ENCODE results near the gene LMO3.
"Not testable (repeated sequence)": the region's sequence is repeated elsewhere in the genome, so short reads cannot be mapped to it uniquely, and the experiment has no call there.

Gene LMO3

DNA sequence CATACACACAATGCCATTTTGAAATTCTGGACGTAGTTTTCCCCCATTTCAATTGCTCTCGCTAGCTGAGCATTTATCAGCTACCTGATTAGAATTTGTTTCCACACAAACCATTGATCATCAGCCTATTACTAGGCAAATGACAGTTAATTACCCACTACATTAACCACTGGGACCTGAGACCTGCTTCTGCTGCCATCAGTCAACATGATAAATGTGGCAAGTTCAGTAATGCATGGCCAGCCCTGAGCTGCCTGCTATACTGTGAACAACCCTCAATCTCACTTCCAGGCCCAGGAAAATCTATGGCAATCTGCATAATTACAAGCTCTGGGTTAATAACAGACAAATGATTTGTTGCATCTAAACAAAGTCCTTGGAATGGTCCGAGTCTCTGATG is 43.5 kb downstream of the LMO3 start:
- H3K4me3 ChIP-seq (ENCODE audit: low read length) = no peak overlapping the region
- no peak for DNase-seq (ENCODE audit: low read depth, low spot score)

- DNase-seq (ENCODE audit: low read depth, low spot score) = no peak
- H3K4me3 ChIP-seq (ENCODE audit: low read length) = no peak overlapping the region
Measured at GRCh38 chr12:16560273-16560672, 45.7 kb downstream of the LMO3 start.

DNA sequence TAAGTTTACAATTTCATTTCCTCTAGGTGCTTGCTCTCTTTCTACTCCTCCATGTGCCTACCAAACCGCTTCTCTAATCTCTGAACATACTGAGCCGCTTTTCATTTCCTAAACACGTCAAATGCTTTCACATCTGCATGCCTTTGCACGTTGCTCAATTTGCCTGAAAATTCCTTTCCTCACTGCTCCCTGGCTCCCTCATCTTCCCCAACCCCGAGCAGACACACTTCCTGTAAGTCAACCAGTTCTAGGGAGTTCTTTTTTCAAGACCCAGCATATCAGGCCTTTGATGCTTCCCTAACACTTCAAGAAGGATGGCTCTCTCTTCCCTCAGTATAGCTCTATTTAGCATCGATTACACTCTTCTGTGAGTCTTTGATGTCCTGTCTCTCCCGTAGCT is 50.3 kb downstream of the LMO3 start:
- H3K4me3 ChIP-seq (ENCODE audit: low read length) = no peak overlapping the region
- DNase-seq (ENCODE audit: low read depth, low spot score) = no peak

- DNase-seq (ENCODE audit: low read depth, low spot score) = no peak
- no peak overlapping the region for H3K4me3 ChIP-seq (ENCODE audit: low read length)
Measured at GRCh38 chr12:16553457-16553856, 52.5 kb downstream of the LMO3 start.

DNA sequence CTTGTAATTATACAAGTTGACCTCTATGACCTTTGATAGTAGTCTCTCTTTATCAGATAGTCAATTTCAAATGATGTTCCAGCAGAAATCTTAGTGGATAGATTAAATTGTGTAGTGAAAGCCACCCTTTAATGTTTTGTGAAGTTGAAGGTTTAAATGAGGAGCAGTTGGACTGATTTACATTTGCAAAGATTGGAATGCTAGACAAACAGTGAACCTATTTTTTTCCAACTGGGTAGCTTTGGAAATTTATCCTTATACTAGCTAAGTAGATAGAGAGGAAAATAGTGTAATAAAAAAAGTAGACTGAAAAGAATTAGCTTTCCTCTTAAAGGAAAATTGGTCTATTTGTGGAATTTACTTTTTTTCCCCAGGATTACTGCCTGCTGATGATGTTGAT is 53.7 kb downstream of the LMO3 start:
- no peak overlapping the region for H3K4me3 ChIP-seq (ENCODE audit: low read length)
- no peak for DNase-seq (ENCODE audit: low read depth, low spot score)

DNA sequence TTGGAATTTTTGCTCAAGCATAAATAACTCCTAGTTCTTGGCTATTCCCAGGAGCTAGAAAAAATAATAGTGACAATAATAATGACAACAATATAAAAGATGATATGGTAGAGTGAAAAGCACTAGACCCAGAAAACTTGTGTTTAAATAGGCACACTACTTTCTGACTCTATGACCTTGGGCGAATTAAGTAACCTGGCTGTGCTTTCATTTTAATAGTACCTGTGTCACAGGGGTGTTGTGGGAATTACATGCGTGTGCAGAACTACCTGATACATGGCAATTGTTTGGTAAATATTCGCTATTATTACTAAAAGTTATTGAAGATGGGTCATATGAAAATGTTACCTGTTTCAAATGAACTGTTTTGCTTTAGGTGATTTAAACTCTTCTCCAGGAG is 60.1 kb downstream of the LMO3 start:
- DNase-seq (ENCODE audit: low read depth, low spot score) = no peak
- H3K4me3 ChIP-seq (ENCODE audit: low read length) = no peak overlapping the region

GRCh38 chr12:16542586-16542985 is 63.4 kb downstream of the LMO3 start:
- no peak overlapping the region for H3K4me3 ChIP-seq (ENCODE audit: low read length)
- no peak for DNase-seq (ENCODE audit: low read depth, low spot score)

DNA sequence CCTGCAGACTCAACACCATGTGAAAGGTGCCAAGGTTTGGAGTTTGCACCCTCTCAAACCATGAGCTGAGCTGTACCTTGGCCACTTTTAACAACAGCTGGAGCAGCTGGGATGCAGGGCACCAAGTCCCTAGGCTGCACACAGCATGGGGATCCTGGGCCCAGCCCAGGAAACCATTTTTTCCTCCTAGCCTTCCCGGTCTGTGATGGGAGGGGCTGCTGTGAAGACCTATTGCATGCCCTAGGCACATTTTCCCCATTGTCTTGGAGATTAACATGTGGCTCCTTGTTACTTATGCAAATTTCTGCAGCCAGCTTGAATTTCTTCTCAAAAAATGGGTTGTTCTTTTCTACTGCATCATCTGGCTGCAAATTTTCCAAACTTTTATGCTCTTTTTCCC is 68.3 kb downstream of the LMO3 start:
- H3K4me3 ChIP-seq (ENCODE audit: low read length); DNase-seq (ENCODE audit: low read depth, low spot score): not testable (repeated sequence)

GRCh38 chr12:16531621-16532020 is 74.3 kb downstream of the LMO3 start:
- no peak for DNase-seq (ENCODE audit: low read depth, low spot score)
- H3K4me3 ChIP-seq (ENCODE audit: low read length) = no peak overlapping the region

GRCh38 chr12:16530268-16530850 is 75.6 kb downstream of the LMO3 start:
- no peak overlapping the region for H3K4me3 ChIP-seq (ENCODE audit: low read length)
- no peak for DNase-seq (ENCODE audit: low read depth, low spot score)

DNA sequence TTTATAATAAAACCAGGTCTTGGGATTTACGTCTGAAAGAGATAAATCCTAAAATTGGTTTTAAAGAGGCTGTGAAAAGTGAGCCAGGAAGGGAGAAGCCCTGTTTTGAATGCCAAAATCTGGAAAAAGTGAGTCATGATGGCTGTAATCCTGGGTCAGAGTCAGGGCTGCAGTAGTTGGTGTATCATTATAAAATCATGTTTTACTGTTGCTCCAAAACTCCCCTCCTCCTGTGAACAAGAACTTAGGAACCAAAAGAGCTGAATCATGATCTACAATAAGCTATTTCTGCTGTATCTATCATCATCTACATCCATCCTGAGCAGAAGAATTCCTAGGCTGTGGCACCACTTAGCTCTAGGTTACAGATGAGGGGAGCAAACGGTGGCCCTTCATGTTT is 79.3 kb downstream of the LMO3 start:
- no peak overlapping the region for H3K4me3 ChIP-seq (ENCODE audit: low read length)
- no peak for DNase-seq (ENCODE audit: low read depth, low spot score)

GRCh38 chr12:16524378-16524777 is 81.6 kb downstream of the LMO3 start:
- DNase-seq (ENCODE audit: low read depth, low spot score) = no peak
- no peak overlapping the region for H3K4me3 ChIP-seq (ENCODE audit: low read length)

DNA sequence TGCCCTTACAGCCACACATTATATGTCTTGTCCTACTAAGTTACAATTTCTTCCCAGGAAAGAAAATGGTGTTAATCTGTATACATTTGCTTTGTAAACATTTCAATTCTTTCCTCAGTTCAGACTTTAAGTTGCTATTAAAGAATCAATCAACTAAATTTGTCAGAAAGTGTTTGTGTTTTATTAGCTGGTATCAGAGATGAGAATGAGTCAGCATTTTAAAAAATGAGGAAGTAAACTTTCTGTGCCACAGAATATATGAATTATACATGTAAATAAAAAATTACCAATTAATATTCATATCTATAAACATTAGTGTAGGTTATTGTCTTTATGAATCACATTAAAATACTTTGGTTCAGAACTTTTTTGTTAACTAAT is 82.0 kb downstream of the LMO3 start:
- H3K4me3 ChIP-seq (ENCODE audit: low read length) = no peak overlapping the region
- DNase-seq (ENCODE audit: low read depth, low spot score) = no peak

DNA sequence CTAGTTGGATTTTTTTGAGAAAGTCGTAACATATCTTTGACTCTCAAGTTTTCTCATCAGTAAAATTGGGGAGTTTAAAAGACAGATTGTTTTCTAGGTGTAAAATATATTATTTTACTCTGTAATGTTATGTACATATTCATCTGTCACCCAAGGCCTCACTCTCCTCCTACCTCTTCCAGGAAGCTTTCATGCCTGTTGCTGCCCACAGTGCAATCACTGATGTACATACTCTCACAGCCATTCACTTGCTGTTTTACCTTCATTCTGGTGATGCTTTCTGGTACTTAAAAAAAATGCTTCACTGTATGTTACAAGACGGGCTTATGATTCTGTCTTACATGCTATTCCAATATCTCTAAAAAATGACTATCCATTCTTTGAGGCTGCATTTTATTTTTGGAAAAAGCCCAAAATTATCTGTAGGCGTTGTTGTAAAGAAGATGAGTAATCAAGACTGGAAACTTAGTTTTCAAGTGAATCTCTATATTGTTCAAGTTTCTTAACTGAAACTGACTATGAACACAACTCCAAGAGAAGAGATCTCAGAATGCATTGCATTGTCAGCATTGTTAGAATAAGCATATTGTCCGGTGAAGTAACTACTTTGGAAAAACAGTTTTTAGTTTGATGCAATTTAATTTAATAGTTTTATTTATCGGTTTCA is 82.5 kb downstream of the LMO3 start:
- H3K4me3 ChIP-seq (ENCODE audit: low read length) = no peak overlapping the region
- DNase-seq (ENCODE audit: low read depth, low spot score) = no peak

DNA sequence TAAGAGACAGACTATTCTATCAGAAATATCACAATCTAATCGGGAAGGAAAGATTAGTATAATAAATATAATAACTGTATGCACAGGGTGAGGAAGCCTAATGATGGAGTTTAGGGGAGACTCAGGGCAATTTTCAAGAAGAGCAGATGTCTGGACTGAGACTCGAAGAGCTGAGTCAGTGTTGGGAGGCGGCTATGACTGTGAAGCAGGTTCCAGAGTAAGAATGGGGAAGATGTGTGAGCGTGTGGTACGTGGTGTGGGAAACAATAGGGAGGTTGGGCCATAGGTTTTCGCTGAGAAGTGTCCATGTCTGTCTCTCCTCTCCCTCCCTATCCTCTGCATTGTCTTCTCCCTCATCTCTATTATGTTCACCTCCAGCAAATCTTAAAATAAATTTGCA is 85.6 kb downstream of the LMO3 start:
- DNase-seq (ENCODE audit: low read depth, low spot score) = no peak
- no peak overlapping the region for H3K4me3 ChIP-seq (ENCODE audit: low read length)

- DNase-seq (ENCODE audit: low read depth, low spot score) = no peak
- H3K4me3 ChIP-seq (ENCODE audit: low read length) = no peak overlapping the region
Measured at GRCh38 chr12:16515666-16516065, 90.3 kb downstream of the LMO3 start.

DNA sequence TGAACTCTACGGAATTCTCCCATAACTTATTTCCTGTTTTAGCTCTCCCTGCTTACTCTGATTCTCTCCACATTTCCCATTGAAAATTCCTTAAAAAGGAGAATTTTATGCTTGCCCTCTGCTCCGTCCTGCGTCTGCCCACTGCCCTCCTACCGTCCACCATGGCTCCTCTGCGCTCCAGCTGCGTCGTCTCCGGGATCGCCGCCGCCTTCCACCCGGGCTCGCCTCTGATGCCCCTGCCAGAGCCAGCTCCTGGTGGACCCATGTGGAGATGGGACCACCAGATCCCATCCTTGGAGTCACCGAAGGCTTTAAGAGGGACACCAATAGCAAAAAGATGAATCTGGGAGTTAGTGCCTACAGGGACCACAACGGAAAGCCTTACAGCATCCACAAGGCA is 92.7 kb downstream of the LMO3 start:
- no peak overlapping the region for H3K4me3 ChIP-seq (ENCODE audit: low read length)
- no peak for DNase-seq (ENCODE audit: low read depth, low spot score)

DNA sequence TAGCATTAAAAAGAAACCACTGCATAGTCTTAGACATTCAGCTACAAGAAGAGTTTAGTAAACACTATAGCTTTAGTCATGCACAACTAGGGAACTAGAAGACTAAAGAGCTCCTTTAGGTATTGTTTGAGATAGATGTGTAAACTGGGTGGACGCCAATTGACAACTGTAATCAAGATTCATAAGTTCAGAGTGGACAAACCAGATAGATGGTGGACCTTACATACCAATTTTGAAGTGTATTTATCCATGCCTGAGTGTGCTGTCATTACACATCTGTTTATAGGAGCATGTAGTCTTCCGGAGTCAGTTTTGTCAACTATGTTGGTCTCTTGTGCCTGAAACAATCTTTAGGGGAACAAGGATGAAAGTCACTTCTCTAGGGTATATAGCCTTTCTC is 96.6 kb downstream of the LMO3 start:
- DNase-seq (ENCODE audit: low read depth, low spot score) = no peak

DNA sequence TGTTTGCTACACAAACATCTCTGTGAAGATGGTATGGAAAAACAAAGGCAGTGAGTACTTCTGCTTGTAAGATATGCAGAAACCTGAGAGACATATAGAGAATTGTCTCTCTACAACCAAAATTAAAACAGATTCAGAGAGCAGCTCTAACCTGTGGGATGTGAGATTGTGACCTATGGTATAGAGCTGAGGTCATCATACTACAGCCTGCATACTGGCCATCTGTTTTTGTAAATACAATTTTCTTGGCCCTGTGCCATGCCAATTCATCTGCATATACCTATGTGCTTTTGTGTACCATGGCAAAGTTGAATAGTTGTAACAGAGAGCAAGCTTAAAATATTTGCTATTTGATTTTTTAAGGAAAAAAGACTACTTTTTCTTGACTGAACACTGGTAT is 99.6 kb downstream of the LMO3 start:
- no peak for DNase-seq (ENCODE audit: low read depth, low spot score)
- no peak overlapping the region for H3K4me3 ChIP-seq (ENCODE audit: low read length)

More for the DNA sequence above, 96.6 kb downstream of the LMO3 start:
- no peak overlapping the region for H3K4me3 ChIP-seq (ENCODE audit: low read length)

DNA sequence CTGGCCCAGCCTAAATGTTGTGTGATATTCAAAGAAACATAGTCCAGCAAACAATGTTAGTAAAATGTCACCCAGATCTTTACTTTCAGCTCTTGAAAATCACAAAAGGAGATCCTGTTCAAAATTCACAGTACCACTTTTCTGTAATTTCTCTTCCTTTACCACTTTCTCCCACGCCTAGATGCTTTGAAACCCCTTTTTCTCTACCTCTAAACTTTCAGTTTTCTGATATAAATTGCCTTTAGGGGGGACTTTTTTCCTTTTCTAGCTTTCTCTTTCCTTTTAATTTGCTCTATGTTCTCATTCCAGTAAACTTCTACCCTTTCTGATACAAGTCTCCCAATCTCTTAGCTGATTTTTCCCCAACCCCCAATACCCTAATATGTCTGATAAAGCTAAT is 101.8 kb downstream of the LMO3 start:
- no peak overlapping the region for H3K4me3 ChIP-seq (ENCODE audit: low read length)
- DNase-seq (ENCODE audit: low read depth, low spot score) = no peak

DNA sequence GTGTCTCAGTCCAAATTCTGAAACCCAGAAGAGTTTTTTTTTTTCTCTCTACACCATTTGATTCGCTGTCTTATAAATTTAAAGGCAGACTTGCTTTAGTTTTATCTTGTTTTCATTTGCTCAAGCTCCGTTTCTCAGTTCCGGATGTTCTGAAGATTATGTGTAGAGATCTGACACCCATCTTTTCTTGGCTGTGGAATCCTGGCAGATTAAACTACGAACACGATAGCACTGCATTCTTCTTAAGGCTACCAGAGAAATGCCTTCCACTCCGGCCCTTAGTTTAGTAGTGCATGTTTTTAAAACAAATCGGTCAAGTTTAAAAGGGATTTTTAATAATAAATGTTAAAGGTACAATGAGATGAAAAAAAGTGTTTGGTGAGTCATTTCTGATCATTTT is 106.4 kb downstream of the LMO3 start:
- no peak for DNase-seq (ENCODE audit: low read depth, low spot score)
- H3K4me3 ChIP-seq (ENCODE audit: low read length) = no peak overlapping the region

All from Jurkat, Clone E6-1 (cell line).